ENCODE results near the gene IL36A. TPM values are rescaled to one million over a fixed set of nuclear protein-coding genes. Genes with fewer than 3 reads are reported as not detected.

Gene IL36A
- total and polyA plus RNA-seq, 7 donors: not detected

DNA sequence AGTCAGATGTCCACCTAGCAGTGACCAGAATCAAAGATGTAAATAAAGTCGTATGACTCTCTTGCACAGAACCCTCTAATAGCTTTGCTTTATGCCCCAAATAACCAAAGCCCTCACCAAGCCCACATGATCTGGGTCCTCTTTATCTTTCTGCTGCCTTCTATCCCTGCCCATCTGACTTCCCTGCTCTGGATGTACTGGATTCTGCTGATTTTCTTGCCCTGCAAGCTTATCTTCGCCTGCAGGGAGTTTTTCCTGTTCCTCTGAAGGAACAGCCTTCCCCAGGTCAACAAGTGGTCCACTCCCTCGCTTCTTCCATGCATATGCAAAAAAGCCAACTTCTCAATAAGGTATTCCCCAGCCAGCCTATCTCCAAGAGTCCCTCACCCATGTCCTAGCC lies 28.8 kb downstream of the IL36A start:
- H3K36me3 ChIP-seq (ENCODE audit: insufficient read depth in 1 of 2, low read depth in 1 of 2): no peaks in the 10 kb centered on the region
- no peaks in the 10 kb centered on the region for H3K9me3 ChIP-seq
- ATAC-seq (no peak), DNase-seq (no peak)
- 73 to 78% (median 73%) methylated on average over 3 of the region's 3 CpGs for WGBS, 3 donors
- H3K27ac ChIP-seq: no peak overlapping the region
- intact Hi-C loops (cut with DNase I): no loop called here
- no peak overlapping the region for H3K4me3 ChIP-seq
- no peaks in the 10 kb centered on the region for H3K4me1 ChIP-seq
- peaks cover 0 to 2% (median 0%) of the 10 kb centered on the region in 3 donors for H3K27me3 ChIP-seq (ENCODE audit: insufficient read depth in 3 of 3, low read length in 2 of 3)
- TF ChIP-seq, protein P1, sequence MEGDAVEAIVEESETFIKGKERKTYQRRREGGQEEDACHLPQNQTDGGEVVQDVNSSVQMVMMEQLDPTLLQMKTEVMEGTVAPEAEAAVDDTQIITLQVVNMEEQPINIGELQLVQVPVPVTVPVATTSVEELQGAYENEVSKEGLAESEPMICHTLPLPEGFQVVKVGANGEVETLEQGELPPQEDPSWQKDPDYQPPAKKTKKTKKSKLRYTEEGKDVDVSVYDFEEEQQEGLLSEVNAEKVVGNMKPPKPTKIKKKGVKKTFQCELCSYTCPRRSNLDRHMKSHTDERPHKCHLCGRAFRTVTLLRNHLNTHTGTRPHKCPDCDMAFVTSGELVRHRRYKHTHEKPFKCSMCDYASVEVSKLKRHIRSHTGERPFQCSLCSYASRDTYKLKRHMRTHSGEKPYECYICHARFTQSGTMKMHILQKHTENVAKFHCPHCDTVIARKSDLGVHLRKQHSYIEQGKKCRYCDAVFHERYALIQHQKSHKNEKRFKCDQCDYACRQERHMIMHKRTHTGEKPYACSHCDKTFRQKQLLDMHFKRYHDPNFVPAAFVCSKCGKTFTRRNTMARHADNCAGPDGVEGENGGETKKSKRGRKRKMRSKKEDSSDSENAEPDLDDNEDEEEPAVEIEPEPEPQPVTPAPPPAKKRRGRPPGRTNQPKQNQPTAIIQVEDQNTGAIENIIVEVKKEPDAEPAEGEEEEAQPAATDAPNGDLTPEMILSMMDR (IDR thresholded peaks at IDR 0.05): no peak

DNA sequence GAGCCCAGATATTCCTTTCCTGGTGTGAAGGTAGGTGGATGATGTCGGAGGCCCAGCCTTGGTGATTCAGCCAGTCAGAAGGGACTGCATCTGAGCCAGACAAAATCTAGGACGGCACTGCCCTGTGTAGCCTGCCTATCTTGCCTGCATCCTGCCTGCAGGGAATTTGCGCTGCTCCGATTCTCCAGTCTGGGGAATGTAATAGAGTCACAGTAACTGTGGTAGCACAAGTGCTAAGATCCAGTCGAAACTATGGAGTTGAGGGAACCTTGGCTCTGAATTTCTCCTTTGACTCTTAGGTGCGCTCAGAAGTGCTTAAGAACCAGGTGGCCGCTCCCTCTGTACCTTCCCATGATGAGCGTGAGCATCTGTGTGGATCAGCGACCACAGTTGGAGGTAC lies 31.5 kb downstream of the IL36A start:
- peaks cover 0 to 2% (median 0%) of the 10 kb centered on the region in 3 donors for H3K27me3 ChIP-seq (ENCODE audit: insufficient read depth in 3 of 3, low read length in 2 of 3)
- no peaks in the 10 kb centered on the region for H3K9me3 ChIP-seq
- H3K36me3 ChIP-seq (ENCODE audit: insufficient read depth in 1 of 2, low read depth in 1 of 2): no peaks in the 10 kb centered on the region
- intact Hi-C loops (cut with DNase I): no loop called here
- DNase-seq (no peak), ATAC-seq (no peak)
- H3K27ac ChIP-seq: no peak overlapping the region
- no peaks in the 10 kb centered on the region for H3K4me1 ChIP-seq
- 90 to 96% (median 94%) methylated on average over 9 of the region's 9 CpGs for WGBS, 3 donors
- TF ChIP-seq, protein P1 (IDR thresholded peaks at IDR 0.05): no peak
- no peak overlapping the region for H3K4me3 ChIP-seq

DNA sequence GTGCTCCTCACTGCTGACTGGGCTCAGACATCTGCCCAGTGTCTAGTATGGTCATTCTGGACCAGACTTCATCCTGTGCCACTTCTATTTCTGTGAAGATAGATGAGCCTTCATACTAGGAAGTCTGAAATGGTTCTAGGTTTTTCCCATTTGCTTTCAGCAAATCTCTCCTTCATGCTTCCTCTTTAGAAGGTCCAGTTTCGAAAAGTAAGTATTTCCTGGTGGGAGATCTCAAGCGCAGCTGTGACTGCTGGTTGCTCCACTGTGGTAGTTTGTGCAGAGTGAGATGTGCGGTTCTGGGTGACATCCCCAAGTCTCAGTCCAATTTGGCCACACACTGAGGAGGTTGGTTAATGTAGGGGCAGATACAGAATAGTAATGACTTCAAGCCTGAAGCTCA lies 33.0 kb downstream of the IL36A start:
- Histone ChIP-seq H3K36me3 (ENCODE audit: insufficient read depth in 1 of 2, low read depth in 1 of 2) (no peaks in the 10 kb centered on the region), H3K27me3 (ENCODE audit: insufficient read depth in 3 of 3, low read length in 2 of 3) (peaks cover 0 to 2% (median 0%) of the 10 kb centered on the region in 3 donors), H3K27ac (no peak overlapping the region), H3K4me1 (no peaks in the 10 kb centered on the region), H3K4me3 (no peak overlapping the region), H3K9me3 (peaks cover 3% of the 10 kb centered on the region)
- WGBS, 3 donors: 77 to 85% (median 85%) methylated on average over 3 of the region's 3 CpGs
- TF ChIP-seq, protein P1 (IDR thresholded peaks at IDR 0.05): no peak
- no peak for DNase-seq
- no peak for ATAC-seq
- intact Hi-C loops (cut with DNase I): no loop called here

- 82 to 87% (median 85%) methylated on average over 2 of the region's 2 CpGs for WGBS, 3 donors
- ATAC-seq (no peak), DNase-seq (no peak)
- Histone ChIP-seq H3K27me3 (ENCODE audit: insufficient read depth in 3 of 3, low read length in 2 of 3) (peaks cover 0 to under 1% (median 0%) of the 10 kb centered on the region in 3 donors), H3K4me1 (no peaks in the 10 kb centered on the region), H3K27ac (no peak overlapping the region), H3K4me3 (no peak overlapping the region), H3K36me3 (ENCODE audit: insufficient read depth in 1 of 2, low read depth in 1 of 2) (no peaks in the 10 kb centered on the region), H3K9me3 (peaks cover 3% of the 10 kb centered on the region)
- TF ChIP-seq, protein P1 (IDR thresholded peaks at IDR 0.05): no peak
- intact Hi-C loops (cut with DNase I): no loop called here
These were observed 33.9 kb downstream of the IL36A start for GRCh38 chr2:113039158-113039557.

DNA sequence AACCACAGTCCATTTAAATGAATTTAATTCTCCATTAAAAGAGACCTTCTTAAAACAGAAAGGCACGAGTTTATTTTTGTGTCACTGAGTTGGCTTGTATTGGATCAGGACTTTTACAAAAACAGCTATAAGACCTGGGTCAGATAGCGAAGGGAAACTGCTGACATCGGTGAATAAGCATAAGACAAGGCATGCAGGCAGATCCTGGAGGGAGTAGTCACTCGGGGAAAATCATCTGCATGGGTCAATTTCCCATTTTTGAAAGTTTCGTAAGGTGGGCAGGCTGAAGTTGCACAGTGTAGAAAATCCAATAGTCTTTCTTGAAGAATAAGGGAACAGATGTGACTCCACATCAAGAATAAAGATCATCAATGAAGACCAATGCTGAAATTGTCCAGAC lies 34.5 kb downstream of the IL36A start:
- H3K4me3 ChIP-seq: no peak overlapping the region
- WGBS, 3 donors: 34 to 56% (median 51%) methylated on average over 5 of the region's 5 CpGs
- DNase-seq (no peak), ATAC-seq (no peak)
- no peaks in the 10 kb centered on the region for H3K4me1 ChIP-seq
- no peak overlapping the region for H3K27ac ChIP-seq
- peaks cover 3% of the 10 kb centered on the region for H3K9me3 ChIP-seq
- H3K36me3 ChIP-seq (ENCODE audit: insufficient read depth in 1 of 2, low read depth in 1 of 2): no peaks in the 10 kb centered on the region
- intact Hi-C loops (cut with DNase I): no loop called here
- H3K27me3 ChIP-seq (ENCODE audit: insufficient read depth in 3 of 3, low read length in 2 of 3): no peaks in the 10 kb centered on the region
- TF ChIP-seq, protein P1 (IDR thresholded peaks at IDR 0.05): no peak
